GM12873 (cell line): Measurements from ENCODE around the gene CMTM4.

Experiments
- TF ChIP-seq, protein P1 (sequence below): IDR thresholded peaks from 2 replicates; pipeline ENCODE4 v1.5.1; 2012; ENCODE audit warnings: low read depth, mild to moderate bottlenecking, moderate library complexity, low read length, control low read depth; ENCODE audit not compliant: insufficient read depth; ENCODE audit errors: missing control alignments

Gene CMTM4

DNA sequence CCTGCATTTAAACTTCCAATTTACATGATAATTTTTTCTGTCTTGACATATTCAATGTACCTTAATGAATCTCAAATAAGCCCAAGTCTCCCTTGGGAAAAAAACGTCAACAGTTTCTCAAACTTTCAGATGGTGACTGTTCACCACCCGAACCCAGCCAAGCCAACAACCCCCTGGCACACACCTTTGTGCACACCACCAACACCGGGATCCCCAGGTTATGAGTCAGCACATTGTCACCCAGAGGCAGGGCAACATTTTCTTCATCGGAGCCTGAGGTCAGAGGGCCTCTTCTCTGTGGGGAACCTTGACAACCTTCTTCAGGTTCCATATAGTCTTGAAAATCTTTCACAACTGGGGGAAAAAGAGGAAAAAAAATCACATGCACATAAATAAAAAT, 39.3 kb upstream of the CMTM4 start:
- TF ChIP-seq, protein P1, sequence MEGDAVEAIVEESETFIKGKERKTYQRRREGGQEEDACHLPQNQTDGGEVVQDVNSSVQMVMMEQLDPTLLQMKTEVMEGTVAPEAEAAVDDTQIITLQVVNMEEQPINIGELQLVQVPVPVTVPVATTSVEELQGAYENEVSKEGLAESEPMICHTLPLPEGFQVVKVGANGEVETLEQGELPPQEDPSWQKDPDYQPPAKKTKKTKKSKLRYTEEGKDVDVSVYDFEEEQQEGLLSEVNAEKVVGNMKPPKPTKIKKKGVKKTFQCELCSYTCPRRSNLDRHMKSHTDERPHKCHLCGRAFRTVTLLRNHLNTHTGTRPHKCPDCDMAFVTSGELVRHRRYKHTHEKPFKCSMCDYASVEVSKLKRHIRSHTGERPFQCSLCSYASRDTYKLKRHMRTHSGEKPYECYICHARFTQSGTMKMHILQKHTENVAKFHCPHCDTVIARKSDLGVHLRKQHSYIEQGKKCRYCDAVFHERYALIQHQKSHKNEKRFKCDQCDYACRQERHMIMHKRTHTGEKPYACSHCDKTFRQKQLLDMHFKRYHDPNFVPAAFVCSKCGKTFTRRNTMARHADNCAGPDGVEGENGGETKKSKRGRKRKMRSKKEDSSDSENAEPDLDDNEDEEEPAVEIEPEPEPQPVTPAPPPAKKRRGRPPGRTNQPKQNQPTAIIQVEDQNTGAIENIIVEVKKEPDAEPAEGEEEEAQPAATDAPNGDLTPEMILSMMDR, result no peak

DNA sequence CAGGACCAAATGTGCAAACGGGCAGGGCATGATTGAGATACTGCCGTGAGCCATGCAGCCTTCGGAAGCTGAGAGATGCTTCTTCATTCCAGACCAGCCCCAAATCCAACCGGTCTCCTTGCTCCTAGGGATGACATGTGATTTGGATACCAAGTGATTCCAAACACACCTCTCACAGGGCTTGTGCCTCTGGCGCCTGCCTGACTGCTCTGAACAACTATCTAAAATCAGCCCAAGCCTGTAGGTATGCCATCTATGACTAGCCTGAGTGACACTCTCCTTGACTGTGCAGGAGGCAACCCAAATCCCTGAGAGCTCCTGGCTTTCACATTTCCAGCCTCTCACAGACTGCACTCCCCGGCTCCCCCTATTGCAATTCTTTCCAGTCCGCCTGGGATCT, 34.6 kb upstream of the CMTM4 start:
- TF ChIP-seq, protein P1, result no peak

DNA sequence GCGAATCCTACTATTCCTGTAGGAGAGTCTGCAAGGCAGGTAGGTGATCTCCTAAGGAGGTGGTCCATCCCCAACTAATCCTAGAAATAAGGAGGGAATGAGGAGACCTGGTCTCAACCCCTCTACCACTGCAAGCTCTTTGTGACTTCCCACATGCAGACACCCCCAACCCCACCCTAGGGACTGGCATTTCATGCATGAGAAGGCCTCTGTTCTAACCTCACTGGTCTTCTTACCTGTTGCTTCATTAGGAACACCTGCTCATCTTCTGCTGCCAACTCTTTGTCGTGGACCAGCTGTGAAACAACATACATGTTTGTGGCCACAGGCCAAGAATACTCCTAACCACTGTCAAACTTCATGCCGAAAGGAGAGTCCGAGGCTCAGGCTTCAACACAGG, 32.3 kb upstream of the CMTM4 start:
- TF ChIP-seq, protein P1, result no peak

DNA sequence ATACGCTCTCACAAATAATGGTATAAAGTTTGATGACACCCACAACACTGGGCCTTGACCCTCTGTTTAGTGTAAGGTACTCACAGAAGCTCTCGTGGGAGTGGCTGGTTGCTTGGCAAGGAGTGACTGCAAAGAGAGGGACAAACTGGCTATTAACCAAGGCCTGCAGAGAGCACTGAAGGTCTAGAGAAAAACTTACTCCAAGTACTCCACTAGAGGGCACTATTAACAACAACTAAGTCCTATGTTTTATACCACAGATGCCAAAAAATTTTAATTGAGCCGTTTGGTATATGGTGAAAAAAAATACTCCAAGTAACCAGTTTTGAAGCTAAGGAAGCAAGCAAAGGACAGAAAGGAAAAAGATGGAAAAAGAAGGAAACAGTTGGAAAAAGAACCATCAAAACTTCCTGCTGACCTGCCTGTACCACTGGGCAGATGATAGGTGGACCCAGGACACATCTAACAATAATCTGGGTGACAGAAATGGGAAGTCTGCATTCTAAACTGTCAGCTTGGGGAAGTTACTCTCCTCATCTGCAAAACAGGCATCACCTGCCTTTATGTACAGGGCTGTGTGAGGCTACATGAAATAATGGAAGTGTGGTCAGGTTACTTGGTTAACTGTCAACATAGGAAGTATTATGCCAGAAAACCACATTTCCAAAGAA, 31.7 kb upstream of the CMTM4 start:
- TF ChIP-seq, protein P1, result peak; percentile 64

DNA sequence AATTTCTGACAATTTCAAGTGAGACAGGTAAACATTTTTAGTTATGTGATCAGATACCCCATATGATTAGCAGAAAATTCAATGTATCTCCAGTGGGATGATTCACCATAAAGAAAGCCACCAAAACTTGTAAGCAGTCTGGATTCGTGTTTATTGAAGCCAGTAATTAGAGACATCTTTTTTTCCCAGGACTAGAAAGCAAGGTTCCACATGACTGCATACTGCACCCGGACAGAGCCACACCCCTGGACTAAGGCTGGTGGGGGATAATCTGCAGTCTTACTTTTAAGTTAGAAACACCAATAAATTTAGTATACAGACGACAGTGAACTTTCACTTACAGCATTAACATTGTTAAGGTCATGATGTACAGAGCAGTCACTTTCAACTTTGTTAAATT, 24.2 kb upstream of the CMTM4 start:
- TF ChIP-seq, protein P1, result no peak

DNA sequence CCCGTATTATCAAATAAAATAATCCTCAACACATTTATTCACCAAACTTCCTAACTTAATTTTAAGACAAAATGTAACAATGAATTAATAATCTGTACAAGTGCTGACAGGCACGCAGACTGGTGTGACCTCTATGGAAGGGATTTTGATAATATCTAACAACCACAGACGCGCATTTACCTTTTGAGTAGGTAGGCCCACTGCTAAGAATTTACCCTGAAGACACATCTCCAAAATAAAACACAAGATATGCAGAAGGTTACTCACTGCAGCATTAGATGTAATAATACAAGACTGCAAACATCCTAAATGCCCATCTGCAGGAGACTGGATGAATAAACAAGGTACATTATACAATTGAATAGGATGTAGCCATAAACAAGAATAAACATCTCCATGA, 22.7 kb upstream of the CMTM4 start:
- TF ChIP-seq, protein P1, result no peak

DNA sequence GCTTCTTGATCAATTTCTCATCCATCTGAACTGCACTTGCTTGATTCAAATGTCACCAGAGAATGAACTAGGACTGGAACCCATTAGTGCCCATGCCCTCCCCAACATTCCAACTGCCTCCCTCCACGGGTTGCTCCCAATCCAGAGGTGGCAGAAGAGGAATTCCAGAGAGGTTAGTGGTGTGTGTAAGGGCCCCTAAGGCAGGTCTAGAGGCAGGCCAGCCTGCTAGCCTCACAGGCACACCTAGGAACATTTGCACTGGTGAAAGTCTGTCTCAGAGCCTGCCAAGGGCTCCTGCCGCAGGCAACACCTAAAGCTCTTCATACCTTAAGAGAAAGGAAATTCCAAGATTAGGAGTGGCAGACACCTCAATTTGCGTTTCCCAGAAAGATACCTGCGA, 21.2 kb upstream of the CMTM4 start:
- TF ChIP-seq, protein P1, result no peak
